ENCODE measurements around the gene ELOVL2.

Gene ELOVL2

GRCh38 chr6:10977231-10977968 is 66.7 kb downstream of the ELOVL2 start:
- DNase-seq (ENCODE audit: low read depth): no peak

DNA sequence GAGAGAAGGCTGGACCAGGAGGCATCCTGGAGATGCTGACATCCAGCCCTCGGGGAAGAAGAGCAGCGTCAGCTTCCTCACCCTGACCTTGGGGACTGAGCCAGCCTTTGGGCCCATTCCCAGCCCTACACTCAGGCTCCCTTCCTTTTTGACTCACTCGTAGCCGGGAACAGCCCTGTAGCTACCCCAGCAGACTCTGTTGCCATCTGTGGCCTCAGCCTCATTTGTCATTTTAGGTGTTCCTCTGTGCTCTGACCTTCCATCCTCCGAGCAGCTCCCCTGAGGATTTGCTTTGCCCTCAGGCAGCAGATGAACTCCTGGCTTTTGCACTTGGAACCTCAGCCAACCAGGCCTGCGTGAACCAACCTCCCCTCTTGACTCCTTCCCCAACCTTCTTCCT is 67.5 kb downstream of the ELOVL2 start:
- DNase-seq (ENCODE audit: low read depth): no peak

DNA sequence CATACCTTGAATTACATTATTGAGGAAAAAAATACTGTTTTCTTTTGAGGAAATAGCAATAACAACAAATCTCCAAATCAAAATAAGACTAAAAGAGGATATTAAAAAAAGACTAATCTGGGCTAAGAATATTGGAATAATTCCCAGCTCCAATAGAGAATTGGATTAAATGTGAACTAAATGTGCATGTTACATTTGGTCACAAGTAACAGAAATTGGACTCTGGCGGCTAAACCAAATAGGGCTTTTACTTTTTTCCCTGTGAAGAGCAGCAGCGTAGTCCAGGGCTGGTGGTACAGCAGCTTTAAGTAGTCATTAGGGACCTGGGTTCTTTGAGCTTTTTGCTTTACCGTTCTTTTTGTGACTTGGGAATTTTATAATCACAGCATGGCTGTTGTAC is 71.9 kb downstream of the ELOVL2 start:
- DNase-seq (ENCODE audit: low read depth): no peak

DNA sequence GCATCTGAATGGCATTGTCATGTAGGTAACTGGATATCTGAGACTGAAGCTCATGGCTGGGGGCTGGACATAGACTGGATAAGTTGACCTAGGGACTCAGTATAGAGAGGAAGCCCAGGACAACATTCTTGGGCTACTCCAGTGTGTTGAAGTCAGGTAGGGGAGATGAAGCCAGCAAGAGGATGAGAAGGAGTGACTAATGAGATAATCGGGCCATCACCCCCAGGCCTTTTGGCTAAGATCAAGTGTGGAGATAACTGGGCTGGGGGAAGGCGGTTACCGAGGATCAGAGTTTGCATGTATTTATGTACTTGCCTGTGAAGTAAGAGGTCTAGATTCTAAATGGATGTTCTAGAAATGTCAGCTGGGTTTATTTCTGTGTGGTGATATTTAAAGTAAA is 73.4 kb downstream of the ELOVL2 start:
- no peak for DNase-seq (ENCODE audit: low read depth)

DNA sequence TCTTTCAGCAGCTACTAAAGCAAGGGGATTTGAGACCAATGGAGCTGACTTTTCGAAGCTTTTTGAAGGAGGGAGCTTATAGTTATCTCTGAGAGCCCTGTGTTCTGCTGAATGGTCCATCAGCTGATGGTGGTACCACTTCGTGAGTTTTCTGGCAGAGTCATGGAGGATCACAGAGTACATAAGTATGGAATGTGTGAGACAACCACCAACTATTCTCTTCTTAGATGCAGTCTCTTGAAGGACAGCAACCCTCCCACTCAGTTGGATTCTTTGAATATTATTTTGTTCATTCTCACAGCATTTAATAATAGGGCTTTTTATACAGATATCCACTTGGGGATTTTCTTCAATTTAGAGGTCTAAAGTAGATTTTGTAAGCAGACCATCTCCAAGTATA is 75.3 kb downstream of the ELOVL2 start:
- no peak for DNase-seq (ENCODE audit: low read depth)

DNA sequence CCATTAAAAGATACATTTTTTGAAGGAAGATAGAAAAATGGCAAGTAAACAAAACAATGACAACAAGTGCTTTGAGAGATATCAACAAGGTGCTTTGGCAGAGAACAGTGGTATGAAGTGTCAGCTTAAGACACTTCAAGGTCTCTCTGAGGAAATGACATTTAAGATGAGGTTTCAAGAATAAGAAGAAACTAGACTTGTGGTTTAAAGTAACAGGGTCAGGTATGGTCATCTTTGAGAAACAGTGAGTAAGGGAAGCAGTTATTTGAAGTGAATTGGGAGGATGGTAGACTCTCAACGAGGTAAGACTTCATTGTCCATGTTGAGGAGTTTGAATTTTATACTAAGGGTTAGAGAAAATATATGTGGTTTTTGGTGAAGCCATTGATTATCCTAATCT is 79.4 kb downstream of the ELOVL2 start:
- no peak for DNase-seq (ENCODE audit: low read depth)

GRCh38 chr6:10963113-10963512 is 81.0 kb downstream of the ELOVL2 start:
- no peak for DNase-seq (ENCODE audit: low read depth)

GRCh38 chr6:10962673-10963072 is 81.4 kb downstream of the ELOVL2 start:
- DNase-seq (ENCODE audit: low read depth): no peak

DNA sequence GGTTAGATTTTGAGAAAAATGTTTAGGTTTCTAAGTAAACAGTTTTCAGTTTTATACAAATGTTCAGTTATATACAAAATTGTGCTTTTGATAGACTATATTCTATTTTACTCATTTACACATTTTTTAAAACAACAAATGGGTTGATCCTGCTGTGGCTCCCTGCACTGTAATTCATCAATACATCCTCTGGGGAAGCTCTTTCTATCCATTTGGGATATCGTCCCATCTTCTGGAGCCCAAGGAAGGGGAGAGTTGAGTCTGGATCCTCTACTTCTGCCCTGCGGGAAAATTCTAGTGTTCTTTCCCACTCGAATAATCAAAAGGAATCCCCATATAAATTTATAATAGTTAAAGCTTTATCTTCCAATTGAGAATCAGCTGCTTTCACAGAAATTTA is 82.3 kb downstream of the ELOVL2 start:
- no peak for DNase-seq (ENCODE audit: low read depth)

- no peak for DNase-seq (ENCODE audit: low read depth)
Measured at GRCh38 chr6:10960171-10960570, 83.9 kb downstream of the ELOVL2 start.

GRCh38 chr6:10957414-10957886 is 86.7 kb downstream of the ELOVL2 start:
- no peak for DNase-seq (ENCODE audit: low read depth)

DNA sequence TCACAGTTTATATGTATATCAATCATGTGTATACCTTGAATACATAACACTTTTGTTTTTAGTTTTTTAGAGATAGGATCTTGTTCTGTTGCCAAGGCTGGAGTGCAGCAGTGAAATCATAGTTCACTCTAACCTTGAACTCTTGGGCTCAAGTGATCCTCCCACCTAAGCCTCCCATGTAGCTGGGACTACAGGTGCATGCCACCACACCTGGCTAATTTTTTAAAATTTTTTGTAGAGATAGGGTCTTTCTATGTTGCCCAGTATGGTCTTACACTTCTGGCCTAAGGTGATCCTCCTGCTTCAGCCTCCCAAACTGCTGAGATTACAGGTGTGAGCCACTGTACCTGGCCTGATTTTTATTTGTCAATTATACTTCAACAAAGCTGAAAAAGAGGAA is 87.3 kb downstream of the ELOVL2 start:
- DNase-seq (ENCODE audit: low read depth): no peak

GRCh38 chr6:10954590-10955010 is 89.5 kb downstream of the ELOVL2 start:
- peak; percentile 43 for DNase-seq (ENCODE audit: low read depth)

DNA sequence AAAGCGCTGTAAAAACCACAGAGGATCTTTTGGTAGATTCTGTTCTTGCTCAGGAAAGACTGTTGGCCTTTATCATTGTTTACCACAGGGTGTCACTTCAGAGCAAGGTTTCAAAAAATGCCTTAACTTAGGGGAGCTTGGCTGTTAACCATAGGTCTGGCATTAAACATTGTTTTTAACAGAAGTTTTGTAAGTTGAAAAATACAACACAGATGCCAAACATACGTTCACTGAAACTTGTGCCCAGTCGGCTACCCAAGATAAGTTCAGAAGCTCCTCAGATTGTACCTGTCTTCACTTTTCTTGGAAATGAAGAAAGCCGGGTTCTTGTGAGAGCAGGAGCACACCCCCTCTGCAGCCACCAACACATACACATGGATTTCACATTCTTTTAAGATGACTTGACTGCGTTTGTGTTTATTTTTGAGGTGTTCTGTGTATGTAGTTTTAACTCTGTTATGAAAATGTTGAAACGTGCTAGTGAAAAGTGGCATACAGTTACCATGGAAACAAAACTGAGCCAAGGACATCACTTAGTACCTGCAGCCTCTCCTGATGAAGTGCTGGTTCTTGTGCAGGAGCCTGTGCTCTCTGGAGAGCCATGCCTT is 92.3 kb downstream of the ELOVL2 start:
- no peak for DNase-seq (ENCODE audit: low read depth)

GRCh38 chr6:10949579-10950490 is 94.3 kb downstream of the ELOVL2 start:
- DNase-seq (ENCODE audit: low read depth): no peak

DNA sequence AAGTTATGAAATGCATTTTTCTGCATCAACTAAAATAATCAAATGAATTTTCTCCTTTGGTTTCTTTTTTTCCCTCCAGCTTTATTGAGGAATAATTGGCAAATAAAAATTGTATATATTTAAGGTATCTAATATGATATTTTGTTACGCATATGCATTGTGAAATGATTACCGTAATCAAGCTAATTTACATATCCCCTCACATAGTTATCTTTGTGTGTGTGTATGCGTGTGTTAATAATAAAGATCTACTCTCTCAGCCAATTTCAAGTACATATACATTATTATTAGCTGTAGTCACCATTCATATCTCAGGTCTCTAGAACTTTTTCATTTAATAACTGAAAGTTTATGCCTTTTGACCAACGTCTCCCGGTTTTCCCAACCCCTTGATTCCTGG is 96.1 kb downstream of the ELOVL2 start:
- no peak for DNase-seq (ENCODE audit: low read depth)

- no peak for DNase-seq (ENCODE audit: low read depth)
Measured at GRCh38 chr6:10945845-10946244, 98.3 kb downstream of the ELOVL2 start.

DNA sequence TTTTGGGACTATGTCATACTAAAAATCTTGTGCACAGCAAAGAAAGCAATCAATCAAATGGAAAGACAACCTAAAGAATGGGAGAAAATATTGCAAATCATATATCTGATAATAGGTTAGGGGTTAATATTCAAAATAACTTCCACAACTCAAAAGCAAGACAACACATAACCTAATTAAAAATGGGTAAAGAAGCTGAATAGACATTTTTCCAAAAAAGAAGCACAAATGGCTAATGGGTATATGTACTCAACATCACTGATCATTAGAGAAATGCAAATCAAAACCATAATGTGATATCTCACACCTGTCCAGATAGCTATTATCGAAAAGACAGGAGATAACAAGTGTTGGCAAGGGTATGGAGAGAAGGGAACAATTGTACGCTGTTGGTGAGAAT is 104.3 kb downstream of the ELOVL2 start:
- DNase-seq (ENCODE audit: low read depth): no peak

GRCh38 chr6:10933126-10933525 is 111.0 kb downstream of the ELOVL2 start:
- DNase-seq (ENCODE audit: low read depth): no peak
